SK-N-MC (cell line): ENCODE results near the gene MPZ.

Source experiments
- EZH2 ChIP-seq: fragments of 200-600 bp; sonication (generic); IDR thresholded peaks from one replicate; pipeline ENCODE4 v1.6.1; 2017; ENCODE audit warnings: antibody characterized with exemption
- FOXP2 ChIP-seq: optimal IDR thresholded peaks from 2 replicates; pipeline ENCODE3; 2011; ENCODE audit warnings: mild to moderate bottlenecking, moderate library complexity; ENCODE audit not compliant: insufficient read depth; ENCODE audit errors: extremely low read length, control extremely low read depth
- POLR2AphosphoS5 ChIP-seq: IDR thresholded peaks from 2 replicates; pipeline ENCODE4 v1.6.1; 2012; ENCODE audit warnings: mild to moderate bottlenecking, low read depth, low read length, borderline replicate concordance

DNA sequence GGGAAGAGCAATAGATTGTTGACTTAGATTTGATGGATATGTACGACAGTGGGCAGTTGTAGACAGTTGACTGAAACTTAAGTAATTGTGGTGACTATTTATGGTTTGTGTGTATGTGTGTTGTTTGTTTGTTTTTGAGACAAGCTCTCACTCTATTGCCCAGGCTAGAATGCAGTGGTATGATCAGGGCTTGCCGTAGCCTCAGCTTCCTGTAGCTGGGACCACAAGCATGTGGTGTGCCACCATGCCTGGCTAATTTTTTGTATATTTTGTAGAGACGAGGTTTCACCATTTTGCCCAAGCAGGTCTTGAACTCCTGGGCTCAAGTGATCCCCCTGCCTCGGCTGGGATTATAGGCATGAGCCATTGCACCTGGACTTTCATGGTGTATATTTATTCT, 14.3 kb upstream of the MPZ start:
- no peak for TF ChIP-seq POLR2AphosphoS5
- TF ChIP-seq EZH2: no peak
- TF ChIP-seq FOXP2: no peak
